OCI-LY1 (cell line): Measurements from ENCODE around the gene TGFB3.

ENCODE experiments used
- H2AFZ ChIP-seq: fragments of 200-600 bp; sonication (generic), shearing (Covaris generic); 2 replicates; pipeline ENCODE4 v1.6.0; 2014; ENCODE audit warnings: antibody characterized with exemption, mild to moderate bottlenecking, low read length
- H3F3A ChIP-seq: fragments of 200-600 bp; sonication (generic), shearing (Covaris generic); 2 replicates; pipeline ENCODE4 v1.6.0; 2014; ENCODE audit warnings: mild to moderate bottlenecking, antibody characterized with exemption, low read length, moderate library complexity; ENCODE audit not compliant: insufficient read depth
- H3K27ac ChIP-seq: fragments of 200-600 bp; sonication (generic); 2 replicates; pipeline ENCODE4 v1.5.1; 2014; ENCODE audit warnings: low read length, mixed run types, mild to moderate bottlenecking, low read depth; ENCODE audit not compliant: poor library complexity, severe bottlenecking
- H3K27me3 ChIP-seq: fragments of 200-600 bp; sonication (generic); 2 replicates; pipeline ENCODE4 v1.6.0; 2014; ENCODE audit warnings: antibody characterized with exemption, mild to moderate bottlenecking, low read length, moderate library complexity; ENCODE audit not compliant: insufficient read depth
- H3K36me3 ChIP-seq: fragments of 200-600 bp; sonication (generic); 2 replicates; pipeline ENCODE4 v1.6.1; 2014; ENCODE audit warnings: mild to moderate bottlenecking, antibody characterized with exemption, low read length, moderate library complexity, mixed read lengths; ENCODE audit not compliant: insufficient read depth
- H3K4me1 ChIP-seq: fragments of 200-600 bp; sonication (generic); 2 replicates; pipeline ENCODE4 v1.5.1; 2014; ENCODE audit warnings: mild to moderate bottlenecking, low read length, moderate library complexity; ENCODE audit not compliant: insufficient read depth, severe bottlenecking
- H3K4me2 ChIP-seq: fragments of 200-600 bp; sonication (generic), shearing (Covaris generic); 2 replicates; pipeline ENCODE4 v1.6.1; 2014; ENCODE audit warnings: low read length
- H3K4me3 ChIP-seq: fragments of 200-600 bp; sonication (generic); 2 replicates; pipeline ENCODE4 v1.5.1; 2014; ENCODE audit warnings: low read length, low read depth, mild to moderate bottlenecking, mixed read lengths; ENCODE audit not compliant: poor library complexity, severe bottlenecking
- H3K79me2 ChIP-seq: fragments of 200-600 bp; shearing (Covaris generic); 2 replicates; pipeline ENCODE4 v1.6.1; 2016; ENCODE audit warnings: mixed run types, low read length, mixed read lengths; ENCODE audit not compliant: insufficient read depth
- H3K9ac ChIP-seq: fragments of 200-600 bp; sonication (generic), shearing (Covaris generic); 2 replicates; pipeline ENCODE4 v1.6.1; 2014; ENCODE audit warnings: mild to moderate bottlenecking, low read length, mixed read lengths
- H3K9me2 ChIP-seq: fragments of 200-600 bp; sonication (generic), shearing (Covaris generic); 2 replicates; pipeline ENCODE4 v1.6.1; 2014; ENCODE audit warnings: low read depth, mild to moderate bottlenecking, low read length, mixed read lengths
- H3K9me3 ChIP-seq: fragments of 200-600 bp; shearing (Covaris generic); 2 replicates; pipeline ENCODE4 v1.6.1; 2014; ENCODE audit warnings: low read length, mixed read lengths
- H4K20me1 ChIP-seq: fragments of 200-600 bp; sonication (generic), shearing (Covaris generic); 2 replicates; pipeline ENCODE4 v1.6.0; 2016; ENCODE audit warnings: mild to moderate bottlenecking, low read length; ENCODE audit not compliant: insufficient read depth
- EZH2 ChIP-seq: fragments of 200-600 bp; sonication (generic), shearing (Covaris generic); IDR thresholded peaks from 2 replicates; pipeline ENCODE4 v1.8.0; 2017; ENCODE audit warnings: borderline replicate concordance, mixed run types, mild to moderate bottlenecking, antibody characterized with exemption, low read length, moderate library complexity, mixed read lengths
- TF ChIP-seq, protein P1 (sequence below): fragments of 200-600 bp; sonication (generic), shearing (Covaris generic); IDR thresholded peaks from 2 replicates; pipeline ENCODE4 v1.5.1; 2017; ENCODE audit warnings: mild to moderate bottlenecking, antibody characterized with exemption, low read length, moderate library complexity, mixed read lengths

TGFB3 gene

DNA sequence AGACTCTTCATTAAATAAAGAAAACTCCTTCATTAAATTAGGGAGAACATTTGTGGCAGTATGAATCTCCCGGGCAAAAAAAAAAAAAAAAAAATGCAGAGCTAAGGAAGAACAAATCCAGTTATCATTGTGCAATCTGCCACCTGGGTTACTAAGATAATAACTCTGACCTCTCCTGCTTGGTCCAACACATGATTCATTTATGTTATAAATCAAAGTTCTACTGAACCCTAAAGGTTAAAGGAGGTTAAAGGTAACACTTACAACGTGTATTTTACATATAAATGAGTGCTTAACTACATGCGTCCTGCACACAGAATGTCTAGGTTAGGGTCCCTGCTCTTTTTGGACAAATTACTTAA, 4.2 kb downstream of the TGFB3 start:
- H3K79me2 ChIP-seq = no peaks in the 10 kb centered on the region
- H2AFZ ChIP-seq = no peak overlapping the region
- H3F3A ChIP-seq = no peaks in the 10 kb centered on the region
- no peak overlapping the region for H3K27ac ChIP-seq
- H3K9me2 ChIP-seq = no peaks in the 10 kb centered on the region
- H3K9me3 ChIP-seq = no peaks in the 10 kb centered on the region
- TF ChIP-seq, protein P1, sequence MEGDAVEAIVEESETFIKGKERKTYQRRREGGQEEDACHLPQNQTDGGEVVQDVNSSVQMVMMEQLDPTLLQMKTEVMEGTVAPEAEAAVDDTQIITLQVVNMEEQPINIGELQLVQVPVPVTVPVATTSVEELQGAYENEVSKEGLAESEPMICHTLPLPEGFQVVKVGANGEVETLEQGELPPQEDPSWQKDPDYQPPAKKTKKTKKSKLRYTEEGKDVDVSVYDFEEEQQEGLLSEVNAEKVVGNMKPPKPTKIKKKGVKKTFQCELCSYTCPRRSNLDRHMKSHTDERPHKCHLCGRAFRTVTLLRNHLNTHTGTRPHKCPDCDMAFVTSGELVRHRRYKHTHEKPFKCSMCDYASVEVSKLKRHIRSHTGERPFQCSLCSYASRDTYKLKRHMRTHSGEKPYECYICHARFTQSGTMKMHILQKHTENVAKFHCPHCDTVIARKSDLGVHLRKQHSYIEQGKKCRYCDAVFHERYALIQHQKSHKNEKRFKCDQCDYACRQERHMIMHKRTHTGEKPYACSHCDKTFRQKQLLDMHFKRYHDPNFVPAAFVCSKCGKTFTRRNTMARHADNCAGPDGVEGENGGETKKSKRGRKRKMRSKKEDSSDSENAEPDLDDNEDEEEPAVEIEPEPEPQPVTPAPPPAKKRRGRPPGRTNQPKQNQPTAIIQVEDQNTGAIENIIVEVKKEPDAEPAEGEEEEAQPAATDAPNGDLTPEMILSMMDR = no peak
- no peak for TF ChIP-seq EZH2
- no peak overlapping the region for H3K4me3 ChIP-seq
- H3K4me2 ChIP-seq = no peak overlapping the region
- no peaks in the 10 kb centered on the region for H3K36me3 ChIP-seq
- peaks cover 41% of the 10 kb centered on the region for H3K4me1 ChIP-seq
- H4K20me1 ChIP-seq = no peaks in the 10 kb centered on the region
- no peaks in the 10 kb centered on the region for H3K27me3 ChIP-seq
- H3K9ac ChIP-seq = no peak overlapping the region

DNA sequence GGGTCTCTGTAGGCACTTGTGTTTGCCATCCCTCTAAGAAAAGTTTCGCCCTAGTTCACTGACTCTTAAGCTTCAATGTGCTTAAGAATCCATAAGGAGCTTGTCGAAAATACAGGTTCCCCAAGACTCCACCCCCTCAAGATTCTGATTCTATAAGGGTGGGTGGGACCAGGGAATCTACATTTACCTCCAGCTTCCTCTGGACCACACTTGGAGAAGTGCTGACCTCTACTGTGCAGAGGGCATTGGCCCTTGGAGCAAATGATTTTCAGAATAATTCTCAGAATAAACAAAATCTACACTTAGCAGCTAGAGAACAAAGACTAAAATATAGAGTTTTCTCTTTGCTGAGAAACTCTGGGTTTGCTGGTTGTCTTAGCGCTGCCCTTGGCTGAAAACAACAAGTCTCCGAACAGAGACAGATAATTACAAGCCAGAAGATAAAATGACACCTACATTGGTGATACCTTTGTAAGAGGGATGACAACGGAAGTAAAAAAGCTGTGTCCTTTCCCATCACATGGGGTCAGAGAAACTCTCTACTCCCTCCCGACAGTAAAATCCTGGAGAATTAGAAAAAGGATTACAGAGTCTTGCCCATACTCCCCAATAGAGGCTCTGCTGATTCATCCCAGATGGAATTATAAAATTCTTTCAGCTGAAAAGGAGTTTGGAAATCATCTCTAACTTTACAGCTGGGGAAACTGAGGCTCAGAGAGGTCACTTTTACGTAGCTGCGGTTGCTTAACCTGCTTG, 4.8 kb downstream of the TGFB3 start:
- no peak overlapping the region; the same call in 1 of the 2 replicates for H3K4me2 ChIP-seq
- no peaks in the 10 kb centered on the region for H3K36me3 ChIP-seq
- no peak overlapping the region for H3K4me3 ChIP-seq
- no peak for TF ChIP-seq EZH2
- TF ChIP-seq, protein P1 = no peak
- H4K20me1 ChIP-seq = no peaks in the 10 kb centered on the region
- H3K4me1 ChIP-seq = peaks cover 38% of the 10 kb centered on the region
- no peak overlapping the region for H3K27ac ChIP-seq
- H2AFZ ChIP-seq = no peak overlapping the region
- no peaks in the 10 kb centered on the region for H3K27me3 ChIP-seq
- no peaks in the 10 kb centered on the region for H3K9me2 ChIP-seq
- H3K9me3 ChIP-seq = no peaks in the 10 kb centered on the region
- H3K79me2 ChIP-seq = no peaks in the 10 kb centered on the region
- H3K9ac ChIP-seq = no peak overlapping the region
- H3F3A ChIP-seq = no peaks in the 10 kb centered on the region

DNA sequence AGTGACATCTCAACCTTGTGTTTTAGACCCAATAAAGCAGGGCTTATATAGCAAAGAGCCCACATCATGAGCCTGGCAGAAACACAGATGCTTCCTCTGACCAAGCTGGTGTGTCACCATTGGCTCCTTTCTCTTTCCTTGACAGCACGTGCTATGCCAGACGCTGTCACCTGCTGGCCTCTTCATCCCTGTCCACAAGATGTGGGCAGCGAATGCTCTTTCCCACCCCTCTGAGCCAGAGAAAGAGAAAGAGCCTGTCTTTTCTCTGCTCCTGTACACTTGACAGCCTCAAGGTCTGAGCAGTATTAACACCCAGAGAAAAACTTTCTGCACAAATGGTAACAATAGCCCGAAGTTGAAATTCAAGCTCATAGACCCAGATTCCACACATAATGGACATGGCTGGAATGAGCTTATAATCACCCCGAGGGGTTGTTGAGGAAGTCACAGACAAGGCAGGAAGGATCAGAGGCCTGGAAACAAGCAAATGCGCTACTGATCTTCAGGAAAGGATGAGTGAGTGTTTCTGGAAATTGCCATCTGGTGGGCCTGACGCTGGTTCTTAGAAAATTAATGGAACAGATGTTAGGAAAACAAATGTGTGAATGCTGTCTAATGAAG, 8.9 kb downstream of the TGFB3 start:
- Histone ChIP-seq H3K4me1 (peaks cover 9% of the 10 kb centered on the region), H3K27ac (no peak overlapping the region), H3F3A (no peaks in the 10 kb centered on the region), H3K9me3 (no peaks in the 10 kb centered on the region), H3K9ac (no peak overlapping the region), H3K4me2 (no peak overlapping the region), H4K20me1 (no peaks in the 10 kb centered on the region), H3K27me3 (no peaks in the 10 kb centered on the region), H2AFZ (no peak overlapping the region), H3K36me3 (no peaks in the 10 kb centered on the region), H3K4me3 (no peak overlapping the region), H3K9me2 (no peaks in the 10 kb centered on the region), H3K79me2 (no peaks in the 10 kb centered on the region)
- TF ChIP-seq, protein P1 = no peak
- TF ChIP-seq EZH2 = no peak
